Erythroblast (primary cell): ENCODE data around the gene PIP5K1B.

Experiments used
- GATA1 ChIP-seq: IDR thresholded peaks from 2 replicates; pipeline ENCODE4 v1.6.1; 2011; ENCODE audit warnings: low read depth, mild to moderate bottlenecking, control low read depth, low read length, moderate library complexity
- POLR2A ChIP-seq: IDR thresholded peaks from 2 replicates; pipeline ENCODE4 v1.6.1; 2011; ENCODE audit warnings: mild to moderate bottlenecking, low read length

DNA sequence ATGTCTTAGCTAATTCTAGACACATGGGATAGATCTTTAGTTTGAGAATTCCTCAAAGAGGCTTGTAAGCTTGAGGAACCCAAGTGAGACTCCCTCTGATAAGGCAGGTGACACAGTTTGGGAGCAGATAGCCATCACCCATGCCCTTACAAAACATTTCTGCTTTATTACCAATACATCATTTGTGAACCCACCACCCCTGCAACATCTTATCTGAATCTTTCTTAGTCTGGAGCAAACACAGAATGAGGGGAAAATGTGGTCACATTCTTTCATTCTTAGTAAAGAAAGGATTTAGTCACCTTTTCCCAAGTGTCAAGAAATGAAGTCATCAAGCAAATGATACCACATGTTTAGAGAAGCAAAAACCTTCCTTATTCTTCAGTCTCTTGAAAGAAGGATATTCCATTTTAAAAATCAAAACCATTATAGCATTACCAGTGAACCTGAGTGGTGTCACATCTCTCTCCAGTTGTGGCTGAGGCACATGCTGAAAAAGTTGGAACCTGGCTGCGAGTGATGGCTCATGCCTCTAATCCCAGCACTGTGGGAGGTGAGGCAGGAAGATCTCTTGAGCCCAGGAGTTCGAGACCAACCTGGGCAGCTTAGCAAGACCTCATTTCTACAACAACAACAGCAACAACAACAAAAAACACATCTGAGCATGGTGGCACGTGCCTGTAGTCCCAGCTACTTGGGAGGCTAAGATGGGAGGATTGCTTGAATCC is 243.0 kb downstream of the PIP5K1B start:
- TF ChIP-seq POLR2A (no peak), GATA1 (no peak)
